Stomach (tissue), 9 donors: Measurements from ENCODE around the gene PSMG1. TPM values are rescaled to one million over a fixed set of nuclear protein-coding genes. Genes with fewer than 3 reads are reported as not detected.
A peak's percentile ranks its signal among the peaks of the same experiment; 100 is the strongest.

Experiments
- DNase-seq, 2 donors: peaks; one replicate each; pipeline versions ENCODE4 v3.0.0 to v3.0.0-alpha.2; 2013 to 2019
- H3K27ac ChIP-seq, 5 donors: fragments of 200-600 bp in 4 of 5; sonication (generic) in 4 of 5; one replicate each; pipeline ENCODE4 v1.5.1; 2013 to 2019; ENCODE audit warnings: mild to moderate bottlenecking in 1 of 5, moderate library complexity in 1 of 5
- H3K27me3 ChIP-seq, 3 donors: fragments of 200-600 bp; sonication (generic); one replicate each; pipeline ENCODE4 v1.5.1; 2017 to 2019; ENCODE audit warnings: mixed run types in 1 of 3
- H3K36me3 ChIP-seq, 4 donors: fragments of 200-600 bp; sonication (generic); 1 replicate in 3 of 4; 2 replicates in 1 of 4; pipeline ENCODE4 v1.5.1; 2016 to 2019
- H3K4me1 ChIP-seq, 4 donors: fragments of 200-600 bp; sonication (generic); one replicate each; pipeline ENCODE4 v1.5.1; 2016 to 2019
- H3K4me3 ChIP-seq, 4 donors: fragments of 200-600 bp; sonication (generic) in 3 of 4; one replicate each; pipeline ENCODE4 v1.5.1; 2016 to 2019; ENCODE audit warnings: mild to moderate bottlenecking in 1 of 4
- H3K9me3 ChIP-seq, 4 donors: fragments of 200-600 bp; sonication (generic); one replicate each; pipeline ENCODE4 v1.5.1; 2016 to 2019
- EP300 ChIP-seq: sonication (generic); formaldehyde crosslinking; IDR thresholded peaks from one replicate; pipeline ENCODE4 v1.6.1; 2017; ENCODE audit warnings: antibody characterized with exemption
- POLR2A ChIP-seq, 4 donors: fragments of 450-650 bp; IDR thresholded peaks; one replicate each; pipeline ENCODE4 v1.6.1; 2016; ENCODE audit warnings: antibody characterized with exemption in 4 of 4, control low read depth in 2 of 4, mild to moderate bottlenecking in 1 of 4, moderate library complexity in 1 of 4
- POLR2AphosphoS5 ChIP-seq, 3 donors: sonication (generic); formaldehyde crosslinking; IDR thresholded peaks; one replicate each; pipeline ENCODE4 v1.6.1; 2016; ENCODE audit warnings: antibody characterized with exemption in 3 of 3
- WGBS, 5 donors: extraction: QIAGEN DNeasy Blood & Tissue Kit in 3 of 5; methylation state at CpG; one replicate each; pipeline versions ENCODE4 v1.1.5 to v1.1.7; 2013 to 2018; 5-methylcytosine and 5-hydroxymethylcytosine counted together
- intact Hi-C: fragments of 100-400 bp; cut with DNase I; formaldehyde crosslinking; loops from one replicate; pipeline ENCODE4 v1.15.1; 2023; ENCODE audit warnings: low total_unique reads
- polyA plus RNA-seq, 3 donors: library from polyadenylated mRNA; stranded (reverse); fragments of 200-250 nt; gene quantifications; one replicate each; pipeline ENCODE4 v1.2.3, GENCODE V29; 2013
- total RNA-seq, 5 donors: library from RNA; depleted of rRNA; stranded (reverse); fragments of >200 nt; gene quantifications; one replicate each; pipeline versions ENCODE4 v1.1.0 to v1.2.3, GENCODE V29; 2014 to 2016
- TF ChIP-seq, protein P1 (sequence below), 7 experiments: fragments of 450-650 bp in 4 of 7; fragments of 200-600 bp in 3 of 7; sonication (generic) in 3 of 7; IDR thresholded peaks; one replicate each; pipeline ENCODE4 v1.5.1; 2016 to 2019; ENCODE audit warnings: antibody characterized with exemption in 7 of 7, control low read depth in 2 of 7, mild to moderate bottlenecking in 1 of 7
- donor health status: healthy with polysubstance abuse.
- donor health status: Bipolar disorder and iron deficiency.
- donor health status: healthy.

The PSMG1 gene
- total and polyA plus RNA-seq, 8 donors: 11.6 to 53.2 (median 32.5) TPM; not detected in 1

DNA sequence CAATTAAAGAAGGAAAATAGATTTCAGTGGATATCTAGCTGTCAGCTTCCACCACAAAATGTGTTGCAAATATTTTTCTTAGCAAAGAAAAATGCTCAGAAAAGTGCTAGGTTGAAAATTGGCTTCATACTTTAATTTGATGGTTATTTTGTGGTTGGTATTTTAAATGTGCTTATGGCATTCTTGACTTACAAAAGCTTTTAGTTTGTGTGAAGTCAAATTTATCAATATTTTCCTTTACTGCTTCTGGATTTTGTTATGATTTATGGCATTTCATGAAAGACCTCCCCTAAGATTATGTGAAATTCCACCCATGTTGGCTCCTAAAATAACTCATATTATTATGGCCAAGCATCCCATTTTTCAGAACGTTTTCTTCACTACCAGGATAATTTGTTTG is 51.5 kb downstream of the PSMG1 start:
- Histone ChIP-seq H3K36me3 (no peaks in the 10 kb centered on the region), H3K9me3 (no peaks in the 10 kb centered on the region), H3K27me3 (no peaks in the 10 kb centered on the region), H3K4me3 (no peak overlapping the region), H3K27ac (no peak overlapping the region), H3K4me1 (no peaks in the 10 kb centered on the region)
- WGBS, 5 donors: 42 to 70% (median 60%) methylated on average over 1 of the region's 1 CpG
- intact Hi-C loops: loop anchor here (5.0 kb wide), 1 partner anchor 399 kb away; no protein-coding TSS in a partner anchor
- no peak for DNase-seq
- TF ChIP-seq POLR2AphosphoS5 (IDR thresholded peaks at IDR 0.05) (no peak), POLR2A (IDR thresholded peaks at IDR 0.05) (no peak), EP300 (no peak)
- TF ChIP-seq, protein P1, sequence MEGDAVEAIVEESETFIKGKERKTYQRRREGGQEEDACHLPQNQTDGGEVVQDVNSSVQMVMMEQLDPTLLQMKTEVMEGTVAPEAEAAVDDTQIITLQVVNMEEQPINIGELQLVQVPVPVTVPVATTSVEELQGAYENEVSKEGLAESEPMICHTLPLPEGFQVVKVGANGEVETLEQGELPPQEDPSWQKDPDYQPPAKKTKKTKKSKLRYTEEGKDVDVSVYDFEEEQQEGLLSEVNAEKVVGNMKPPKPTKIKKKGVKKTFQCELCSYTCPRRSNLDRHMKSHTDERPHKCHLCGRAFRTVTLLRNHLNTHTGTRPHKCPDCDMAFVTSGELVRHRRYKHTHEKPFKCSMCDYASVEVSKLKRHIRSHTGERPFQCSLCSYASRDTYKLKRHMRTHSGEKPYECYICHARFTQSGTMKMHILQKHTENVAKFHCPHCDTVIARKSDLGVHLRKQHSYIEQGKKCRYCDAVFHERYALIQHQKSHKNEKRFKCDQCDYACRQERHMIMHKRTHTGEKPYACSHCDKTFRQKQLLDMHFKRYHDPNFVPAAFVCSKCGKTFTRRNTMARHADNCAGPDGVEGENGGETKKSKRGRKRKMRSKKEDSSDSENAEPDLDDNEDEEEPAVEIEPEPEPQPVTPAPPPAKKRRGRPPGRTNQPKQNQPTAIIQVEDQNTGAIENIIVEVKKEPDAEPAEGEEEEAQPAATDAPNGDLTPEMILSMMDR (IDR thresholded peaks at IDR 0.05): no peak

DNA sequence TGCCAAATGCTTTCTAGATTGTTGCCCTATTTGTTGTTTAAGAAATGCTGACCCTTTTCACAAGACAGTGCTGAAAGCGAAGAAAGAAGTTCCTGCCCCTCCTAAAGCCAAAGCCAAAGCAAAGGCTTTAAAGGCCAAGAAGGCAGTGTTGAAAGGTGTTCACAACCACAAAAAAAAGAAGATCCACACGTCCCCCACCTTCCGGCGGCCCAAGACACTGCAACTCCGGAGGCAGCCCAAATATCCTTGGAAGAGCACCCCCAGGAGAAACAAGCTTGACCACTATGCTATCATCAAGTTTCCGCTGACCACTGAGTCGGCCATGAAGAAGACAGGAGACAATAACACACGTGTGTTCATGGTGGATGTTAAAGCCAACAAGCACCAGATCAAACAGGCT is 55.7 kb downstream of the PSMG1 start:
- intact Hi-C loops: no loop called here
- TF ChIP-seq EP300 (no peak), POLR2A (IDR thresholded peaks at IDR 0.05) (no peak), POLR2AphosphoS5 (IDR thresholded peaks at IDR 0.05) (no peak)
- TF ChIP-seq, protein P1 (IDR thresholded peaks at IDR 0.05): no peak
- no peaks in the 10 kb centered on the region for H3K9me3 ChIP-seq
- no peaks in the 10 kb centered on the region for H3K36me3 ChIP-seq
- WGBS, 5 donors: 57 to 83% (median 68%) methylated on average over 8 of the region's 8 CpGs
- H3K4me1 ChIP-seq: peaks cover 0 to 20% (median 9%) of the 10 kb centered on the region in 4 donors
- no peak overlapping the region for H3K4me3 ChIP-seq
- no peak overlapping the region for H3K27ac ChIP-seq
- no peaks in the 10 kb centered on the region for H3K27me3 ChIP-seq
- DNase-seq: no peak

DNA sequence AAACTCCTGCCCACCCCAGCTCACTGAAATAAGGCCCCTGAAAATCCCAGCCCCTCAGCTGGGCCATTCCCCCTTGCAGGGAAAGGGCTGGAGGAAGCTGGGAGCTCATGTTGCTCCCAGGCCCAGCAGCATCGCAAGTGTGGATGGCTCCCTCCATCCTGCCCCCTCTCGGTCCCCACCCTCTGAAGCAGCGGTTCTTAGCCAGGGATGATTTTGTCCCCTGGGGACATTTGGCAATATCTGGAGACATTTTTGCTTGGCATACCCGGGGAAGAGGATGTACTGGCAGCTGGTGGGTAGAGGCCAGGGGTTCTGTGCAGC is 56.8 kb downstream of the PSMG1 start:
- no peak for DNase-seq
- intact Hi-C loops: no loop called here
- WGBS, 5 donors: 73 to 84% (median 78%) methylated on average over 3 to 4 of the region's 4 CpGs
- Histone ChIP-seq H3K36me3 (no peaks in the 10 kb centered on the region), H3K4me1 (peaks cover 0 to 20% (median 9%) of the 10 kb centered on the region in 4 donors), H3K4me3 (no peak overlapping the region), H3K27ac (peak overlapping the region in 2 of 5 donors; percentile 44 to 70), H3K27me3 (no peaks in the 10 kb centered on the region), H3K9me3 (no peaks in the 10 kb centered on the region)
- no peak for TF ChIP-seq POLR2A (IDR thresholded peaks at IDR 0.05)
- no peak for TF ChIP-seq EP300
- TF ChIP-seq, protein P1 (IDR thresholded peaks at IDR 0.05): no peak
- TF ChIP-seq POLR2AphosphoS5 (IDR thresholded peaks at IDR 0.05): no peak

DNA sequence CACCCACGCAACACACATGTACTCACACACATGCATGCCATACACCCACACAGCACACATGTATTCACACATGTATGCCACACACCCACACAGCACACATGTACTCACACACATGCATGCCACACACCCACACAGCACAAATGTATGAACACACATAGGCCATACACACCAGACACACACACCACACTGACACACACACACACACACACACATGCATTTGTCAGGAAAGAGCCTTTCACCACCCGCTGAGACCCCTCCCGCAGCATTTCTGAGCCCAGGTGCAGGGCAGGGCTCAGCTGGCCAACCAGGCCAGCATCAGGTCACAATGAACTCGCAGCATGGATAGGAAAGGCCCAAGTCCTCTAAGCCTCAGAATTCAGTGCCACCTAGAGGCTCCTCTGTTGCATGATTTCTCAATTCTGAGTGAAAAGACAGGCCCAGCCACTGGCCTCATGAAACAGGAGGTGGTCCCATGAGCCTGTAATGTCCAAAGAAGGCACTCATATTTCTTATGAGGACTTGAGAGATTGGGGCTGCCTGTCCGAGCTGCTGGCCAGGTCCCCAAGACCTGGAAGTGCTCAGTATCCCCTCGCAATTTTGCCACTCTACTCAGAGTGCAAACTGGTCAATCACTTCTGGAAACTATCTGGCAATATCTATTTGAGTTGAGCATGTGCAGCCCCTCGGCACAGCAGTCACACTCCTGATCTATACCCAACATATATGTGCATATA is 57.3 kb downstream of the PSMG1 start:
- 16 to 36% (median 20%) methylated on average over 6 to 7 of the region's 7 CpGs for WGBS, 5 donors
- Histone ChIP-seq H3K27me3 (no peaks in the 10 kb centered on the region), H3K9me3 (no peaks in the 10 kb centered on the region), H3K36me3 (no peaks in the 10 kb centered on the region), H3K4me1 (peaks cover 0 to 20% (median 9%) of the 10 kb centered on the region in 4 donors), H3K4me3 (no peak overlapping the region), H3K27ac (peak overlapping the region in 2 of 5 donors; percentile 44 to 70)
- DNase-seq: peak; percentile 55 to 89
- TF ChIP-seq POLR2AphosphoS5 (IDR thresholded peaks at IDR 0.05) (peak in 1 of 3 donors; percentile 59), EP300 (no peak), POLR2A (IDR thresholded peaks at IDR 0.05) (no peak)
- TF ChIP-seq, protein P1 (IDR thresholded peaks at IDR 0.05): peak in 5 of 7 experiments; percentile 43 to 67 (median 56)
- intact Hi-C loops: no loop called here

Other genes starting within 250 kb of the PSMG1 start
- 100 to 1,000 TPM in 1 of 5 donors, 10 to 100 TPM in 4; 50.7 to 216 (median 66.5) TPM for gene BRWD1, start 130.2 kb upstream of the PSMG1 start, total RNA-seq
- 1 to 10 TPM; 5.9 to 9.1 (median 8.4) TPM for gene BRWD1, start 130.2 kb upstream of the PSMG1 start, polyA plus RNA-seq
- gene HMGN1, start 165.6 kb upstream of the PSMG1 start, total RNA-seq: 100 to 1,000 TPM in 4 of 5 donors, 10 to 100 TPM in 1; 39.1 to 321 (median 133) TPM
- gene HMGN1, start 165.6 kb upstream of the PSMG1 start, polyA plus RNA-seq: 100 to 1,000 TPM; 128 to 148 (median 129) TPM